ENCODE measurements around the gene UNKL.

UNKL gene

DNA sequence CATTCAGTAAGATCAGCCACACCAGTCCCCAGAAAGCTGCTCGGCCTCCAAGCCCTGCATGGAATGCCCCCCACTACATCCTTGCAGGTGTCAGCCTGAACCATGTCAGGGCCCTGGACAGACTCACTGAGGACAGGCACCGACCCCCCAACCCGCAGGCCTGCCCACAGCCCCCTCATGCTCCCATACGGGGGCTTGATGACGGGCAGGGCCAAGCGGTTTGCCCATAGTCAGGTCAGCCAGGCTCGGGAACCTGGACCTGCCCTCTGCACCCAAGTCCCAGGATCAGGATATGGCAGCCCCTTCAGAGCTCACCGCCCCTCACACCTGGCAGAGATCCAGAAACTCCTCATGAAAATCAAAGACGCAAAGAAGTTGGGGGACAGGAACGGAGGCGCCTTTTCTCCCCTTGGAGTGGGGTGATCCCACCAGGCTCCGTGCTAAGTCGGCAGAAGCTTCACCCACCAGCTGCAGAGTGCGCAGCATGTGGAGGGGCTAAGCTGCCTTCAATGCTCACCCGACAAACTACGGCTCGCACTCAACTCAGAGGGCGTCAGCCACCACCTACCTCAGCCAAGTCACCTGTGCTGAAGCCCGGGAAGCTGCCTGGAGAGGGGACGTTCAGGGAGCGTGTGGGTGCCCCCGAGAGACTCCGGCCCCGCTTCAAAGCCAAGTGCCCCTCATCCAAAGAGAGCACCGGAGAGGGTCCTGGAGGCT lies 36.3 kb downstream of the UNKL start:
- Histone ChIP-seq H4K12ac (ENCODE audit: low read depth, low read length) (peak overlapping the region; percentile 6), H3K9me3 (ENCODE audit: insufficient read depth, low read depth, low read length) (peaks cover 2% of the 10 kb centered on the region), H3K4me1 (ENCODE audit: control insufficient read depth in 1 of 2, insufficient read depth in 2 of 2, low read length in 2 of 2) (peaks cover 9 to 15% of the 10 kb centered on the region in 2 experiments), H2AFZ (ENCODE audit: insufficient read depth, low read length, poor library complexity) (no peak overlapping the region), H3K4ac (ENCODE audit: low read depth, low read length) (peak overlapping the region; percentile 61), H3K79me2 (ENCODE audit: control insufficient read depth, insufficient read depth, low read length, poor library complexity) (peaks cover 17% of the 10 kb centered on the region), H3K9ac (ENCODE audit: low read length) (peak overlapping the region; percentile 17), H3K79me1 (ENCODE audit: low read length) (peaks cover 10% of the 10 kb centered on the region), H4K8ac (ENCODE audit: low read depth, low read length) (peak overlapping the region; percentile 8), H3K18ac (ENCODE audit: low read length) (peak overlapping the region; percentile 80), H2BK5ac (ENCODE audit: low read depth, low read length, poor library complexity) (peak overlapping the region; percentile 14), H3K23ac (ENCODE audit: low read length) (no peak overlapping the region), H2BK12ac (ENCODE audit: low read length) (no peak overlapping the region), H4K91ac (ENCODE audit: low read depth, low read length) (peak overlapping the region; percentile 95), H3K27ac (ENCODE audit: low read depth, low read length) (peak overlapping the region; percentile 82), H3K36me3 (ENCODE audit: control insufficient read depth in 1 of 2, insufficient read depth in 2 of 2, low read length in 2 of 2) (peaks cover 24% of the 10 kb centered on the region in 2 experiments), H3K4me2 (ENCODE audit: low read length) (peak overlapping the region; percentile 76), H2BK120ac (ENCODE audit: insufficient read depth, low read length, poor library complexity) (peak overlapping the region; percentile 50), H2AK5ac (ENCODE audit: low read length) (peak overlapping the region; percentile 1), H3K14ac (ENCODE audit: low read length) (peak overlapping the region; percentile 93), H3K27me3 (ENCODE audit: insufficient read depth, low read length) (no peaks in the 10 kb centered on the region), H3K4me3 (ENCODE audit: low read depth, low read length) (peak overlapping the region; percentile 82)
- WGBS (ENCODE audit: extremely low coverage, insufficient coverage, insufficient read length) = no CpG with 5 or more reads among the region's 25 CpGs
- DNase-seq = no peak

DNA sequence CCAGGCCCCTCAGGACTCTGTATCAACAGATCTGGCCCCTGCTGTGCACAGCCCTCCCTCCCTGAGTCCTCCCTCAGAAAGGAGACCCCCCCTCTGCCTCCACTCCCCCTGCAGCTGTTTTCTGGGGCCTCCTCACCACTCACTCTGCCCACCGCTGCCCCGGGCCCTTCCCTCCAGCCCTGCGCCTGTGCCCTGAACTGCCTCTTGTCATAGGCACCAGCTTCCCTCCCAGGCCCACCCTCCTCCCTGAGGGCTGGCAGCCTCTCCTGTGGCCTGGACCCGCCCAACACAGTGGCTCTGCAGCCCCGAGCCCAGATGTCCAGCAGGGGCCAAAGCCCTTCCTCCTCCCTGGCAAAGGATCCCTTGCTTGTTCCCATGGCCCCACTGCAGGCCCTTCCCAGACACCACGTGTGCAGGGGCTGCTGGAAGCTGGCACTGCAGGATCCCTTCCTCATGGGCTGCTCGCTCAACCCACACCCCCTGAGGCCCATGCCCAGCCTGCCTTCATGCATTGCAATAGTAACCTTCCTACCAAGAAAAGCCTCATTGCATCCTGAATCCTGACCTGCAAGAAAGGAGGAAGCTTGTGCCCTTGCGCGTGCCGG lies 37.0 kb downstream of the UNKL start:
- no peak overlapping the region for H3K14ac ChIP-seq (ENCODE audit: low read length)
- H3K27ac ChIP-seq (ENCODE audit: low read depth, low read length) = no peak overlapping the region

DNA sequence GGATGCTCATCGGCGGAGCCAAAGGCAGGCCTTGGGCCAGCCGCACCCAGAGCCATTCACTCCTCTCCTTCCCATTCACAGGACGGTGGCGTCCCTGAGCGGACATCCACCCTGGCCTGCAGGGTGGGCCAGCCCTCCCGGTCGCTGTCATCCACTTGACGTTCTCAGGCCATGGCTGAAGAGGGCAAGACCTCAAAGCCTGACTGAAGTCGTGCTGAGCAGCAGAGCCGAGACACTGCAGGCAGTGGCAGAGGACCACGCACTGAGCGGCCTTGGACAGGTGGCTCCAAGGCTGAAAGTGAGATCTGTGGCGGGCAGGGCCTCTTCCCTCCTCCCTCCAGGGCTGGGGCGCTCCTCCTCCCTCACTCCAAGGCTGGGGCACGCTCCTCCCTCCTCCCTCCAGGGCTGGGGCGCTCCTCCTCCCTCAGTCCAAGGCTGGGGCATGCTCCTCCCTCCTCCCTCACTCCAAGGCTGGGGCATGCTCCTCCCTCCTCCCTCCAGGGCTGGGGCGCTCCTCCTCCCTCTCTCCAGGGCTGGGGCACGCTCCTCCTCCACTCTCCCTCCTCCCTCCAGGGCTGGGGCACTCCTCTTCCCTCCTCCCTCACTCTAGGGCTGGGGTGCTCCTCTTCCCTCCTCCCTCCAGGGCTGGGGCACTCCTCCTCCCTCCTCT lies 38.6 kb downstream of the UNKL start:
- H3K9me3 ChIP-seq (ENCODE audit: insufficient read depth, low read depth, low read length) = peaks cover 4% of the 10 kb centered on the region
- H2AK5ac ChIP-seq (ENCODE audit: low read length) = no peak overlapping the region
- H3K4me2 ChIP-seq (ENCODE audit: low read length) = no peak overlapping the region
- H3K9ac ChIP-seq (ENCODE audit: low read length) = no peak overlapping the region
- H3K4me3 ChIP-seq (ENCODE audit: low read depth, low read length) = no peak overlapping the region
- H3K27ac ChIP-seq (ENCODE audit: low read depth, low read length) = no peak overlapping the region
- H3K79me2 ChIP-seq (ENCODE audit: control insufficient read depth, insufficient read depth, low read length, poor library complexity) = peaks cover 17% of the 10 kb centered on the region
- no peak overlapping the region for H4K8ac ChIP-seq (ENCODE audit: low read depth, low read length)
- no peak overlapping the region for H2BK12ac ChIP-seq (ENCODE audit: low read length)
- H3K18ac ChIP-seq (ENCODE audit: low read length) = no peak overlapping the region
- no peak for DNase-seq
- H4K12ac ChIP-seq (ENCODE audit: low read depth, low read length) = no peak overlapping the region
- no peak overlapping the region for H3K4ac ChIP-seq (ENCODE audit: low read depth, low read length)
- no peak overlapping the region for H2BK5ac ChIP-seq (ENCODE audit: low read depth, low read length, poor library complexity)
- no peak overlapping the region for H3K14ac ChIP-seq (ENCODE audit: low read length)
- H3K4me1 ChIP-seq (ENCODE audit: control insufficient read depth in 1 of 2, insufficient read depth in 2 of 2, low read length in 2 of 2) = peaks cover 9 to 15% of the 10 kb centered on the region in 2 experiments
- WGBS (ENCODE audit: extremely low coverage, insufficient coverage, insufficient read length) = no CpG with 5 or more reads among the region's 19 CpGs
- H3K23ac ChIP-seq (ENCODE audit: low read length) = no peak overlapping the region
- peaks cover 23 to 27% of the 10 kb centered on the region in 2 experiments for H3K36me3 ChIP-seq (ENCODE audit: control insufficient read depth in 1 of 2, insufficient read depth in 2 of 2, low read length in 2 of 2)
- no peaks in the 10 kb centered on the region for H3K27me3 ChIP-seq (ENCODE audit: insufficient read depth, low read length)
- H4K91ac ChIP-seq (ENCODE audit: low read depth, low read length) = no peak overlapping the region
- no peak overlapping the region for H2AFZ ChIP-seq (ENCODE audit: insufficient read depth, low read length, poor library complexity)
- no peak overlapping the region for H2BK120ac ChIP-seq (ENCODE audit: insufficient read depth, low read length, poor library complexity)
- H3K79me1 ChIP-seq (ENCODE audit: low read length) = peaks cover 10% of the 10 kb centered on the region

More for the DNA sequence above, 37.0 kb downstream of the UNKL start:
- H3K18ac ChIP-seq (ENCODE audit: low read length) = peak overlapping the region; percentile 24
- no peak overlapping the region for H3K23ac ChIP-seq (ENCODE audit: low read length)
- no peak overlapping the region for H2AK5ac ChIP-seq (ENCODE audit: low read length)
- H3K4ac ChIP-seq (ENCODE audit: low read depth, low read length) = peak overlapping the region; percentile 61
- H3K9ac ChIP-seq (ENCODE audit: low read length) = no peak overlapping the region
- no peak overlapping the region for H2BK12ac ChIP-seq (ENCODE audit: low read length)
- H4K91ac ChIP-seq (ENCODE audit: low read depth, low read length) = no peak overlapping the region
- peak overlapping the region; percentile 7 for H3K4me2 ChIP-seq (ENCODE audit: low read length)
- DNase-seq = no peak
- peaks cover 9 to 15% of the 10 kb centered on the region in 2 experiments for H3K4me1 ChIP-seq (ENCODE audit: control insufficient read depth in 1 of 2, insufficient read depth in 2 of 2, low read length in 2 of 2)
- H3K79me2 ChIP-seq (ENCODE audit: control insufficient read depth, insufficient read depth, low read length, poor library complexity) = peaks cover 17% of the 10 kb centered on the region
- H3K9me3 ChIP-seq (ENCODE audit: insufficient read depth, low read depth, low read length) = peaks cover 2% of the 10 kb centered on the region
- no peak overlapping the region for H3K4me3 ChIP-seq (ENCODE audit: low read depth, low read length)
- H4K8ac ChIP-seq (ENCODE audit: low read depth, low read length) = no peak overlapping the region
- H2BK5ac ChIP-seq (ENCODE audit: low read depth, low read length, poor library complexity) = no peak overlapping the region
- WGBS (ENCODE audit: extremely low coverage, insufficient coverage, insufficient read length) = no CpG with 5 or more reads among the region's 10 CpGs
- H3K79me1 ChIP-seq (ENCODE audit: low read length) = peaks cover 10% of the 10 kb centered on the region
- no peak overlapping the region for H2AFZ ChIP-seq (ENCODE audit: insufficient read depth, low read length, poor library complexity)
- H3K36me3 ChIP-seq (ENCODE audit: control insufficient read depth in 1 of 2, insufficient read depth in 2 of 2, low read length in 2 of 2) = peaks cover 23 to 24% of the 10 kb centered on the region in 2 experiments
- no peak overlapping the region for H2BK120ac ChIP-seq (ENCODE audit: insufficient read depth, low read length, poor library complexity)
- H4K12ac ChIP-seq (ENCODE audit: low read depth, low read length) = no peak overlapping the region
- H3K27me3 ChIP-seq (ENCODE audit: insufficient read depth, low read length) = no peaks in the 10 kb centered on the region

DNA sequence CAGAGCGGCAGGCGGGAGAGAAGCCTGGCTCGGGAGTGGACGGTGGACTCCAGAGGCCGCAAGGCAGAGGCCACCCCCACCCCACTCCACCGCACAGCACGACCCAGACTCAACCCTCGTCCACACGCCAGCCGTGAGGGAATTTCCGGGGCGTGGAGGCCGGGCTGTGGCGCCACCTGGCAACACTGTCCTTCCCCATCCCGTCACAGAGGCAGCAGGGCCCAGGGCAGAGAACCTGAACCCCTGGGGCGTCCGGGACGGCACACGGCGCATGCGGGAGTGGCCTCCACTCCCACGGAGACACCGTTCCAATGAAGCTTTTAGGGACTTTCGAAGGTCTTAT lies 39.2 kb downstream of the UNKL start:
- no peak overlapping the region for H3K9ac ChIP-seq (ENCODE audit: low read length)
- H3K79me2 ChIP-seq (ENCODE audit: control insufficient read depth, insufficient read depth, low read length, poor library complexity) = peaks cover 17% of the 10 kb centered on the region
- no peak overlapping the region for H3K27ac ChIP-seq (ENCODE audit: low read depth, low read length)
- H2BK5ac ChIP-seq (ENCODE audit: low read depth, low read length, poor library complexity) = no peak overlapping the region
- no peak overlapping the region for H3K18ac ChIP-seq (ENCODE audit: low read length)
- peaks cover 10% of the 10 kb centered on the region for H3K79me1 ChIP-seq (ENCODE audit: low read length)
- H3K4me3 ChIP-seq (ENCODE audit: low read depth, low read length) = no peak overlapping the region
- no peak overlapping the region for H2AFZ ChIP-seq (ENCODE audit: insufficient read depth, low read length, poor library complexity)
- H3K4ac ChIP-seq (ENCODE audit: low read depth, low read length) = no peak overlapping the region
- no CpG with 5 or more reads among the region's 24 CpGs for WGBS (ENCODE audit: extremely low coverage, insufficient coverage, insufficient read length)
- no peak overlapping the region for H3K14ac ChIP-seq (ENCODE audit: low read length)
- H4K91ac ChIP-seq (ENCODE audit: low read depth, low read length) = no peak overlapping the region
- no peak overlapping the region for H2BK120ac ChIP-seq (ENCODE audit: insufficient read depth, low read length, poor library complexity)
- H3K23ac ChIP-seq (ENCODE audit: low read length) = no peak overlapping the region
- H3K36me3 ChIP-seq (ENCODE audit: control insufficient read depth in 1 of 2, insufficient read depth in 2 of 2, low read length in 2 of 2) = peaks cover 26 to 30% of the 10 kb centered on the region in 2 experiments
- no peak overlapping the region for H2AK5ac ChIP-seq (ENCODE audit: low read length)
- no peak overlapping the region for H3K4me2 ChIP-seq (ENCODE audit: low read length)
- no peaks in the 10 kb centered on the region for H3K27me3 ChIP-seq (ENCODE audit: insufficient read depth, low read length)
- no peak overlapping the region for H4K8ac ChIP-seq (ENCODE audit: low read depth, low read length)
- no peak for DNase-seq
- peaks cover 9 to 15% of the 10 kb centered on the region in 2 experiments for H3K4me1 ChIP-seq (ENCODE audit: control insufficient read depth in 1 of 2, insufficient read depth in 2 of 2, low read length in 2 of 2)
- no peak overlapping the region for H2BK12ac ChIP-seq (ENCODE audit: low read length)
- H4K12ac ChIP-seq (ENCODE audit: low read depth, low read length) = no peak overlapping the region
- H3K9me3 ChIP-seq (ENCODE audit: insufficient read depth, low read depth, low read length) = peaks cover 4% of the 10 kb centered on the region
